SK-N-MC (cell line): ENCODE results near the gene GLI1.
A peak's percentile ranks its signal among the peaks of the same experiment; 100 is the strongest.

Experiments used
- DNase-seq: peaks from one replicate; pipeline ENCODE4 v3.0.0-alpha.2; 2011; ENCODE audit warnings: low read depth, low spot score
- H3K27ac ChIP-seq: fragments of 200-600 bp; sonication (generic); 2 replicates; pipeline ENCODE4 v1.5.1; 2016; ENCODE audit warnings: mixed run types
- H3K36me3 ChIP-seq: fragments of 200-600 bp; sonication (generic); 2 replicates; pipeline ENCODE4 v1.6.1; 2017; ENCODE audit warnings: antibody characterized with exemption, low read length, mixed read lengths; ENCODE audit not compliant: insufficient read depth
- H3K4me3 ChIP-seq: fragments of 200-600 bp; sonication (generic); 2 replicates; pipeline ENCODE4 v1.5.1; 2016
- H3K9ac ChIP-seq: fragments of 200-600 bp; sonication (generic); 2 replicates; pipeline ENCODE4 v1.8.0; 2017; ENCODE audit warnings: mixed run types, mixed read lengths; ENCODE audit not compliant: insufficient read length
- H3K9me3 ChIP-seq: fragments of 200-600 bp; sonication (generic); 2 replicates; pipeline ENCODE4 v1.6.1; 2017; ENCODE audit warnings: low read depth, mild to moderate bottlenecking, antibody characterized with exemption, low read length, moderate library complexity, mixed read lengths
- EZH2 ChIP-seq: fragments of 200-600 bp; sonication (generic); IDR thresholded peaks from one replicate; pipeline ENCODE4 v1.6.1; 2017; ENCODE audit warnings: antibody characterized with exemption
- FOXP2 ChIP-seq: optimal IDR thresholded peaks from 2 replicates; pipeline ENCODE3; 2011; ENCODE audit warnings: mild to moderate bottlenecking, moderate library complexity; ENCODE audit not compliant: insufficient read depth; ENCODE audit errors: extremely low read length, control extremely low read depth
- POLR2AphosphoS5 ChIP-seq: IDR thresholded peaks from 2 replicates; pipeline ENCODE4 v1.6.1; 2012; ENCODE audit warnings: mild to moderate bottlenecking, low read depth, low read length, borderline replicate concordance

GLI1 gene

GRCh38 chr12:57476162-57476992 lies 16.8 kb downstream of the GLI1 start:
- TF ChIP-seq FOXP2 (no peak), POLR2AphosphoS5 (no peak), EZH2 (no peak)
- DNase-seq, result no peak
- H3K4me3 ChIP-seq, result no peak overlapping the region
- H3K9ac ChIP-seq, result no peak overlapping the region
- no peak overlapping the region for H3K27ac ChIP-seq
- no peaks in the 10 kb centered on the region for H3K36me3 ChIP-seq
- no peaks in the 10 kb centered on the region for H3K9me3 ChIP-seq

- H3K36me3 ChIP-seq, result no peaks in the 10 kb centered on the region
- H3K9me3 ChIP-seq, result no peaks in the 10 kb centered on the region
- peak overlapping the region; percentile 34; the same call in 1 of the 2 replicates for H3K27ac ChIP-seq
- TF ChIP-seq POLR2AphosphoS5 (no peak), EZH2 (no peak), FOXP2 (no peak)
- DNase-seq, result no peak
- H3K4me3 ChIP-seq, result no peak overlapping the region
- H3K9ac ChIP-seq, result peak overlapping the region; percentile 47
These were observed 17.6 kb downstream of the GLI1 start for GRCh38 chr12:57476993-57477709.

DNA sequence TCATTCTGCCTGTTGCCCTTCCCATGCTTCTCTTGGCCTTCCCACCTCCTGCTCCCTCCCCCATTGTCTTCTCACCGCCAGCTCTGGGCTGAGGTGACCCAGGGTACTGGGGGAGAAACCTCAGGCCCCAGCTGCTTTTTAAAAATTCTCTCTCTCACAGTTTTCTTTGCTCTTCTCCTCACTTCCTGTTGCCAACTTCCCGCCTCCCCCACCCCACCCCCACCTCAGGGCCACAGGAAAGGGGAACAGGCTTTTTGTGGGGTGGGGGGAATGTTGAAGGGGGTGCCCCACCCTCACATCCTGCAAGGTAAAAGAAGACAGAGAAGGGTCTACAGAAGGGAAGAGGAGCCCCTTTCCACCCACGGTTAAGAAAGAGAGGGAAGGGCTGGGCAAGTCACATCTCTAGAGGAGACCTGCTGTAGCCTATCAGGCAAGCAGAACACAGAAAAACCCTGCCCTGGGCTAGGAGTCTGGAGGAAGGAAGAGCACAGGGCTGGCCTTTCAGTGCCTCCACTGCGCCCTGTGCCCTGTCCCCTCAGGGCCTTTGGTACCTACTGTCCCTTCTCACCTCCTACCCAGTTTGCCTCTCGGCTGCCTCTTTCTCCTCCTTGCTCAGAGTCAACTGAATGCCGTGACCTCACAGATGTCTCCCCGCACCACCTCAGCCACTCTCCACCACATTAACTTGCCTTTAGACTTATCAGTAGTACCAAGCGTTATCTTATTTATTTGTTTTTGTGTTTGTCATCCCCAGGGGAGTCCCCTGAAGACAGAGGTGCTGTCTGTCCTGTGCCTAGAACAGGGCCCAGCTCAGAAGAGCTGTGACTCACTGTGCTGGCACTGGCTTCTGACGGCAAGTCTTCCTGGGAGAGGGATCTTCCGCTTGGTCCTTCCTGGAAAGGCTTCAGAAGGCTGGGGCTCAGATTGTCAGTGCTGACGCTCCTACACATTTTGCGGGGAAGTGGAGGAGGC lies 18.4 kb downstream of the GLI1 start:
- no peak for DNase-seq
- no peaks in the 10 kb centered on the region for H3K9me3 ChIP-seq
- TF ChIP-seq POLR2AphosphoS5 (no peak), FOXP2 (no peak), EZH2 (no peak)
- H3K4me3 ChIP-seq, result no peak overlapping the region
- peak overlapping the region; percentile 34; the same call in 1 of the 2 replicates for H3K27ac ChIP-seq
- no peaks in the 10 kb centered on the region for H3K36me3 ChIP-seq
- peak overlapping the region; percentile 47 for H3K9ac ChIP-seq

DNA sequence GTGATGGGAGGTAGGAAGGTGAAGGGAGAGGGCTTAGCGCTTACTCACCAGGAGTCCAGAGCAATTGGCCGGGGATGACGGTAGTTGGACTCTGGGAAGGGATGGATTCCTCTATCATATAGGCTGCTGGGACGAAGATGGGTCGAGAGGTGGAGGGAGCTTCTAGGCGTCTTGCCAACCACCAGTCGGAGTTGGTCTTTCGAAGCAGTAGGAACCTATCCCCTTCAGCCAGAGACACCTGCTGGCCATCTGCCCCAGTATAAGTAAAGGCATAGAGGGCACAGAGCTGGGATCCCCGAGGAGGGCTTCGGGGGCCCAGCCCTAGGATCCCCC lies 19.4 kb downstream of the GLI1 start:
- Histone ChIP-seq H3K36me3 (no peaks in the 10 kb centered on the region), H3K4me3 (no peak overlapping the region), H3K9me3 (no peaks in the 10 kb centered on the region), H3K27ac (no peak overlapping the region), H3K9ac (no peak overlapping the region)
- TF ChIP-seq EZH2, result no peak
- no peak for TF ChIP-seq FOXP2
- no peak for TF ChIP-seq POLR2AphosphoS5
- DNase-seq, result no peak

- H3K4me3 ChIP-seq, result no peak within 1 kb of the TSS
- no peak for DNase-seq
- no peaks in the 10 kb centered on the region for H3K36me3 ChIP-seq
- H3K9me3 ChIP-seq, result no peaks in the 10 kb centered on the region
- TF ChIP-seq FOXP2 (no peak), POLR2AphosphoS5 (no peak), EZH2 (no peak)
- no peak within 1 kb of the TSS for H3K9ac ChIP-seq
- no peak within 1 kb of the TSS for H3K27ac ChIP-seq
These were observed 20.0 kb downstream of the GLI1 start, which contains the start of gene ARHGAP9 for GRCh38 chr12:57479376-57480115. ARHGAP9 (minus strand) TSS chr12:57479866; CDS start chr12:57479406, 460 bp downstream.

DNA sequence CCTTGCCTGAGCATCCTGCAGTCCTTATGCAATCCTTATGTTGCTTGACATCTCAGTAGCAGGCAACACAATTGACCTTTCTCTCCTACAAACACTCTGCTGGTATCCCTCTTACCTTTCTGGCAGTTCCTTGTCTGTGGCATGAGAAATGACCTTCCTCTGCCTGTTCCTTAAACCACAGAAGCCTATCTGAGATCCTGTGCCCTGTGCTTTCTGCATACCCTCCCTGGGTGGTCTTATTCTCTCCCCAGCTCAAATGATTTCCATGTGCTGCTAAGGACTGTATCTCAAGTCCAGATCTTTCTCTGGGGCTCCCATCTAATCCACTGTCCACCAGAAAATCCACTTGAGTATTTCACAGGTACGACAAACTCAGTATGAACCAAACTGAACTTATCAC lies 22.1 kb downstream of the GLI1 start:
- no peak for DNase-seq
- no peak overlapping the region for H3K27ac ChIP-seq
- no peak overlapping the region for H3K9ac ChIP-seq
- no peaks in the 10 kb centered on the region for H3K9me3 ChIP-seq
- no peak overlapping the region for H3K4me3 ChIP-seq
- no peaks in the 10 kb centered on the region for H3K36me3 ChIP-seq
- no peak for TF ChIP-seq EZH2
- TF ChIP-seq FOXP2, result no peak
- TF ChIP-seq POLR2AphosphoS5, result no peak

DNA sequence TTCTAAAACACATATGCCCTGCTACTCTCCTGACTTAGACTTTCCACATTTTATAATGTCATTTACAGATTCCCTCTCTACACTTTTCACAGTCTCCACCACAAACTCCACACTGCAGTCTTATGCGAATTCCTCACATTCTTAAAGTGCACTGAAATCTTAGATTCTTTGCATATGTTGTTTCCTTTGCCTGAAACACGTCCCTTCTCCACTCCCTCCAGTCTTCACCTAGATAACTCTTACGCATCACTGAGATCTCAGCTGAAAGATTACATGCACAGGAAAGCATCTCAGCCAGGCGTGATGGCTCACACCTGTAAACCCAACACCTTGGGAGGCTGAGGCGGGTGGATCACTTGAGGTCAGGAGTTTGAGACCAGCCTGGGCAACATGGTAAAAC lies 23.9 kb downstream of the GLI1 start:
- no peak for DNase-seq

More for the DNA sequence above, 23.9 kb downstream of the GLI1 start:
- Histone ChIP-seq H3K36me3 (peaks cover under 1% of the 10 kb centered on the region; the same call in 1 of the 2 replicates), H3K9me3 (no peaks in the 10 kb centered on the region), H3K9ac (peak overlapping the region; percentile 26), H3K4me3 (no peak overlapping the region), H3K27ac (0 out of 2 replicates have a peak overlapping the region, but pooled peaks have one; percentile 36)
- TF ChIP-seq FOXP2 (no peak), EZH2 (no peak), POLR2AphosphoS5 (no peak)
